Measurements from ENCODE around the gene CCDC50.

DNA sequence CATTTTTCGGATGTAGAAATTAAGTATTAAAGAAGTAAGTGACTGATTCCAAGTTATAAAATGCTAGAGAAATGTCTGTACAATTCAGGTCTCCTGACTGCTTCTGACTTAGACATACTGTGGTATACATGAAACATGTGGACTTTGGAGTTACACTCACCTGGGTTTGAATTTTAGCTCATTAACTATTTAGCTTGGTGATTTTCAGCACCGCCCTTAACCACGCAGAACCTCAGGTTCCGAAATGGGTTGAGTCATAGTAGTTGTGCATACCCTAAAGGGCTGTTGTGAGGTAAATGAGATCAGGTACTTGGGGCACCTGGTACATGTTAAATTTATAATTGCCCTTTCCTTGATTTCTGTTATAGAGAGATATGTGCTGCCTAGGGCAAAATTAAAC is 34.0 kb downstream of the CCDC50 start:
- no peak for TF ChIP-seq CTCF (conservative IDR thresholded peaks at IDR 0.05; ENCODE audit: low read length)
- TF ChIP-seq EZH2phosphoT487 (IDR thresholded peaks at IDR 0.05; ENCODE audit: borderline replicate concordance) = no peak

All from Loucy (cell line).